Neuronal stem cell (in vitro differentiated cells): ENCODE results near the gene MTG2.

ENCODE experiments used
- DNase-seq: peaks from one replicate; pipeline ENCODE4 v3.0.0-alpha.2; 2013; ENCODE audit warnings: low spot score
- H2AFZ ChIP-seq: one replicate; pipeline ENCODE4 v1.6.1; 2013; ENCODE audit warnings: mild to moderate bottlenecking, low read length, inconsistent platforms
- H2AK5ac ChIP-seq: 2 replicates; pipeline ENCODE4 v1.6.1; 2013; ENCODE audit warnings: low read depth, mild to moderate bottlenecking, inconsistent platforms, low read length, moderate library complexity, mixed read lengths
- H2BK120ac ChIP-seq: 2 replicates; pipeline ENCODE4 v1.6.1; 2013; ENCODE audit warnings: low read depth, mild to moderate bottlenecking, inconsistent platforms, low read length, moderate library complexity, mixed read lengths
- H2BK12ac ChIP-seq: one replicate; pipeline ENCODE4 v1.6.1; 2013; ENCODE audit warnings: low read length, inconsistent platforms
- H2BK15ac ChIP-seq: 2 replicates; pipeline ENCODE4 v1.6.1; 2013; ENCODE audit warnings: mild to moderate bottlenecking, low read length, inconsistent platforms, mixed read lengths
- H2BK5ac ChIP-seq: one replicate; pipeline ENCODE4 v1.6.1; 2013; ENCODE audit warnings: inconsistent platforms, mild to moderate bottlenecking, low read length, moderate library complexity
- H3K14ac ChIP-seq: one replicate; pipeline ENCODE4 v1.6.1; 2013; ENCODE audit warnings: low read length, inconsistent platforms
- H3K18ac ChIP-seq: 2 replicates; pipeline ENCODE4 v1.6.1; 2013; ENCODE audit warnings: low read length, inconsistent platforms
- H3K23ac ChIP-seq: 2 replicates; pipeline ENCODE4 v1.6.1; 2013; ENCODE audit warnings: low read depth, mild to moderate bottlenecking, mixed read lengths, low read length, inconsistent platforms; ENCODE audit not compliant: poor library complexity
- H3K27ac ChIP-seq: replicated peaks from 3 replicates; pipeline ENCODE4 v1.5.1; 2013; ENCODE audit warnings: low read length, inconsistent platforms
- H3K27me3 ChIP-seq, 3 experiments: 2 replicates each; pipeline ENCODE4 v1.6.1; 2013; ENCODE audit warnings: low read length in 3 of 3, mild to moderate bottlenecking in 2 of 3, inconsistent platforms in 1 of 3, low read depth in 1 of 3, mixed read lengths in 1 of 3, moderate library complexity in 1 of 3; ENCODE audit not compliant: control insufficient read depth in 3 of 3, insufficient read depth in 3 of 3
- H3K36me3 ChIP-seq, 2 donors: replicated peaks in 1 of 2; 2 replicates each; pipeline ENCODE4 v1.6.1; 2013; ENCODE audit warnings: low read length in 2 of 2; ENCODE audit not compliant: control insufficient read depth in 2 of 2, insufficient read depth in 2 of 2
- H3K4ac ChIP-seq: 2 replicates; pipeline ENCODE4 v1.6.1; 2013; ENCODE audit warnings: inconsistent platforms, mild to moderate bottlenecking, low read length, moderate library complexity
- H3K4me1 ChIP-seq, 2 donors: 1 replicate in 1 of 2; 2 replicates in 1 of 2; pipeline ENCODE4 v1.6.1; 2013; ENCODE audit warnings: low read length in 2 of 2, low read depth in 1 of 2; ENCODE audit not compliant: control insufficient read depth in 2 of 2, insufficient read depth in 1 of 2
- H3K4me2 ChIP-seq: one replicate; pipeline ENCODE4 v1.6.1; 2013; ENCODE audit warnings: mild to moderate bottlenecking, low read length, inconsistent platforms; ENCODE audit not compliant: insufficient read depth, poor library complexity, severe bottlenecking
- H3K4me3 ChIP-seq, 2 donors: 2 replicates each; pipeline ENCODE4 v1.5.1; 2013; ENCODE audit warnings: low read length in 2 of 2, mild to moderate bottlenecking in 2 of 2, inconsistent platforms in 1 of 2, moderate library complexity in 1 of 2
- H3K79me1 ChIP-seq: one replicate; pipeline ENCODE4 v1.6.1; 2013; ENCODE audit warnings: low read depth, mild to moderate bottlenecking, inconsistent platforms, low read length, moderate library complexity
- H3K9ac ChIP-seq: one replicate; pipeline ENCODE4 v1.6.1; 2013; ENCODE audit warnings: mild to moderate bottlenecking, low read depth, low read length, inconsistent platforms; ENCODE audit not compliant: poor library complexity
- H3K9me3 ChIP-seq, 2 donors: replicated peaks in 1 of 2; 2 replicates each; pipeline versions ENCODE3 to v1.6.1; 2013; ENCODE audit warnings: low read length in 2 of 2, mild to moderate bottlenecking in 2 of 2, inconsistent platforms in 1 of 2, low read depth in 1 of 2, mixed read lengths in 1 of 2, moderate library complexity in 1 of 2; ENCODE audit not compliant: control insufficient read depth in 2 of 2, insufficient read depth in 1 of 2
- H4K8ac ChIP-seq: one replicate; pipeline ENCODE4 v1.6.1; 2013; ENCODE audit warnings: low read depth, mild to moderate bottlenecking, inconsistent platforms, low read length, moderate library complexity
- H4K91ac ChIP-seq: one replicate; pipeline ENCODE4 v1.6.1; 2013; ENCODE audit warnings: low read length, low read depth, mild to moderate bottlenecking, inconsistent platforms; ENCODE audit not compliant: poor library complexity
- WGBS, 2 donors: extraction: QIAGEN DNeasy Blood & Tissue Kit; methylation state at CpG; one replicate each; pipeline ENCODE4 v1.1.7; 2013; ENCODE audit warnings: missing lambda C conversion rate in 2 of 2, mixed read lengths in 1 of 2; ENCODE audit not compliant: insufficient read length in 2 of 2, insufficient replicate concordance in 1 of 2; ENCODE audit errors: extremely low coverage in 2 of 2; 5-methylcytosine and 5-hydroxymethylcytosine counted together

Gene MTG2

GRCh38 chr20:62148908-62149314, 33.9 kb upstream of the MTG2 start:
- H3K4me1 ChIP-seq = peaks cover 7 to 10% of the 10 kb centered on the region in 2 donors
- H3K9me3 ChIP-seq = peaks cover 4 to 11% of the 10 kb centered on the region in 2 donors
- H4K91ac ChIP-seq = no peak overlapping the region
- H2BK12ac ChIP-seq = no peak overlapping the region
- no peak overlapping the region for H3K18ac ChIP-seq
- no peak overlapping the region for H3K4ac ChIP-seq
- H2BK5ac ChIP-seq = no peak overlapping the region
- peaks cover 18 to 60% of the 10 kb centered on the region in 2 donors for H3K36me3 ChIP-seq
- no peaks in the 10 kb centered on the region for H3K27me3 ChIP-seq
- peak overlapping the region; percentile 14 for H2AK5ac ChIP-seq
- no peak overlapping the region for H3K4me3 ChIP-seq
- H2AFZ ChIP-seq = no peak overlapping the region
- H3K4me2 ChIP-seq = no peak overlapping the region
- peaks cover 37% of the 10 kb centered on the region for H3K79me1 ChIP-seq
- H2BK15ac ChIP-seq = no peak overlapping the region
- H3K23ac ChIP-seq = peak overlapping the region; percentile 12
- WGBS, 2 donors = no CpG with 5 or more reads among the region's 20 CpGs
- H3K14ac ChIP-seq = no peak overlapping the region
- H3K9ac ChIP-seq = peak overlapping the region; percentile 68
- no peak overlapping the region for H2BK120ac ChIP-seq
- H4K8ac ChIP-seq = no peak overlapping the region
- no peak for DNase-seq
- no peak overlapping the region for H3K27ac ChIP-seq

GRCh38 chr20:62149532-62150309, 33.1 kb upstream of the MTG2 start:
- peak overlapping the region; percentile 32 for H3K23ac ChIP-seq
- H3K4ac ChIP-seq = no peak overlapping the region
- no peak overlapping the region for H3K14ac ChIP-seq
- H2AFZ ChIP-seq = no peak overlapping the region
- H3K27ac ChIP-seq = no peak overlapping the region
- DNase-seq = no peak
- no peak overlapping the region for H3K18ac ChIP-seq
- WGBS, 2 donors = no CpG with 5 or more reads among the region's 24 CpGs
- H2BK120ac ChIP-seq = no peak overlapping the region
- H3K4me2 ChIP-seq = no peak overlapping the region
- peaks cover 43% of the 10 kb centered on the region for H3K79me1 ChIP-seq
- no peak overlapping the region for H2BK5ac ChIP-seq
- no peak overlapping the region for H2BK15ac ChIP-seq
- no peak overlapping the region for H2AK5ac ChIP-seq
- H3K27me3 ChIP-seq = no peaks in the 10 kb centered on the region
- no peak overlapping the region for H4K8ac ChIP-seq
- H3K4me3 ChIP-seq = no peak overlapping the region
- H4K91ac ChIP-seq = no peak overlapping the region
- H3K9me3 ChIP-seq = peaks cover 4 to 11% of the 10 kb centered on the region in 2 donors
- no peak overlapping the region for H2BK12ac ChIP-seq
- H3K36me3 ChIP-seq = peaks cover 24 to 67% of the 10 kb centered on the region in 2 donors
- peaks cover 4 to 9% of the 10 kb centered on the region in 2 donors for H3K4me1 ChIP-seq
- H3K9ac ChIP-seq = peak overlapping the region; percentile 9

DNA sequence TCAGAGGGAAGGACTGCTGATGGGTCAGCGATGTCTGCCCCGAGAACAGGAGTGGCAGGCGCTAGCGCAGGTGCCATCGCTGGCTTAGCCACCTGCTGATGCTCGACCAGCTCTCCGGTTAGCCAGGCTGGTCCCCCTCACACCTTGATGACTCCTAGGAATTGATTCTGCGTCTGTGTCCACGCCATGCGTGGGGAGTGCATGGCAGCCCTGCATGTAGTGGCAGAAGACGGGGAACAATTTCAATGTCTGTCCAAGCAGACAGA, 32.6 kb upstream of the MTG2 start:
- H3K4ac ChIP-seq = no peak overlapping the region
- H2BK15ac ChIP-seq = no peak overlapping the region
- peaks cover 22 to 67% of the 10 kb centered on the region in 2 donors for H3K36me3 ChIP-seq
- no CpG with 5 or more reads among the region's 11 CpGs for WGBS, 2 donors
- no peak overlapping the region for H3K27ac ChIP-seq
- H4K8ac ChIP-seq = no peak overlapping the region
- no peak overlapping the region for H2BK5ac ChIP-seq
- H2AFZ ChIP-seq = no peak overlapping the region
- H4K91ac ChIP-seq = no peak overlapping the region
- no peak overlapping the region for H2BK120ac ChIP-seq
- H3K4me1 ChIP-seq = peaks cover 0 to 6% of the 10 kb centered on the region in 2 donors
- H3K9ac ChIP-seq = no peak overlapping the region
- DNase-seq = no peak
- H3K27me3 ChIP-seq = no peaks in the 10 kb centered on the region
- no peak overlapping the region for H3K4me3 ChIP-seq
- H3K79me1 ChIP-seq = peaks cover 43% of the 10 kb centered on the region
- no peak overlapping the region for H3K14ac ChIP-seq
- H3K4me2 ChIP-seq = no peak overlapping the region
- H2BK12ac ChIP-seq = no peak overlapping the region
- H3K9me3 ChIP-seq = peaks cover 4 to 11% of the 10 kb centered on the region in 2 donors
- no peak overlapping the region for H2AK5ac ChIP-seq
- no peak overlapping the region for H3K18ac ChIP-seq
- peak overlapping the region; percentile 32 for H3K23ac ChIP-seq

GRCh38 chr20:62151225-62151624, 31.6 kb upstream of the MTG2 start:
- Histone ChIP-seq H4K8ac (no peak overlapping the region), H2BK120ac (no peak overlapping the region), H3K4me2 (no peak overlapping the region), H3K14ac (no peak overlapping the region), H3K27ac (no peak overlapping the region), H3K27me3 (no peaks in the 10 kb centered on the region), H3K4me1 (peaks cover 0 to 5% of the 10 kb centered on the region in 2 donors), H2BK5ac (no peak overlapping the region), H3K9ac (no peak overlapping the region), H3K4me3 (no peak overlapping the region), H4K91ac (no peak overlapping the region), H3K36me3 (peaks cover 15 to 67% of the 10 kb centered on the region in 2 donors), H3K23ac (no peak overlapping the region), H2AFZ (no peak overlapping the region), H2BK12ac (no peak overlapping the region), H2AK5ac (no peak overlapping the region), H3K9me3 (peaks cover 4 to 11% of the 10 kb centered on the region in 2 donors), H3K18ac (no peak overlapping the region), H2BK15ac (no peak overlapping the region), H3K4ac (no peak overlapping the region), H3K79me1 (peaks cover 44% of the 10 kb centered on the region)
- no CpG with 5 or more reads among the region's 11 CpGs for WGBS, 2 donors
- no peak for DNase-seq
